GM21515 (cell line): Measurements from ENCODE around the gene ABHD3.
"Not testable (repeated sequence)": the region's sequence is repeated elsewhere in the genome, so short reads cannot be mapped to it uniquely, and the experiment has no call there.

ENCODE experiments used
- ATAC-seq: cut with Tn5 transposase; IDR thresholded peaks from one replicate; pipeline ENCODE4 v1.9.1; 2021; ENCODE audit not compliant: unreplicated experiment

The ABHD3 gene

DNA sequence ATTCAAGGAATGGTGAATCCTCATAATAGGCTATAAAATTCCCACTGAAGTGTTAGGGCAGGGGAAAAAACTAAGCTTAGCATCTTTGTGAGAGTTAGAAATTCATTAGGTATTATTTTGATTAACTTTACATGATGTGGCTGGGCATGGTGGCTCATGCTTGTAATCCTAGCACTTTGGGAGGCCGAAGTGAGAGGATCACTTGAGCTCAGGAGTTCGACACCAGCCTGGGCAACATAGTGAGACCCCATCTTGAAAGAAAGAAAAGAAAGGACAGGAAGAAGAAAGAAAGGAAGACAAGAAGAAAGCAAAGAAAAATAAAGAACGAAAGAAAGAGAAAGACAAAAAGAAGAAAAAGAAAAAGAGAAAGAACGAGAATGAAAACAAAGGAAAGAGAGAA, 52.5 kb downstream of the ABHD3 start:
- ATAC-seq = no peak

DNA sequence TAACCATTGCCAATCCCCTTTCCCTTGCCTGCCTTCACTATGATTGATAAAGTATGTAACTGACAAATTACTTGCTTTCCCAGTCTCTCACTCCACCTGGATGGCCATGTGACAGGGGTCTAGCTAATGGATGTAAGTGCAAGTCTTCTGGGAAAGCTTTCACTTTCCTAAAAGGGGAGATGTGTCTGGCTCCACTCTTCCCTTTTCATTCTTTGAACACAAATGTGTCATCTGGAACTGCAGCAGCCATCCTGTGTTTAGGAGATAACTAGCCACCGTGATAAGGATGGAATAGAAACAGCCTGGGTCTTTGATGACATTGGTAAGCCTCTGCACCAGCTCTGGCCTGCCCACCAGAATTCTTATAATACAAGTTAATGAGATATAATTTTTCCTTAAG, 54.3 kb downstream of the ABHD3 start:
- ATAC-seq = no peak

DNA sequence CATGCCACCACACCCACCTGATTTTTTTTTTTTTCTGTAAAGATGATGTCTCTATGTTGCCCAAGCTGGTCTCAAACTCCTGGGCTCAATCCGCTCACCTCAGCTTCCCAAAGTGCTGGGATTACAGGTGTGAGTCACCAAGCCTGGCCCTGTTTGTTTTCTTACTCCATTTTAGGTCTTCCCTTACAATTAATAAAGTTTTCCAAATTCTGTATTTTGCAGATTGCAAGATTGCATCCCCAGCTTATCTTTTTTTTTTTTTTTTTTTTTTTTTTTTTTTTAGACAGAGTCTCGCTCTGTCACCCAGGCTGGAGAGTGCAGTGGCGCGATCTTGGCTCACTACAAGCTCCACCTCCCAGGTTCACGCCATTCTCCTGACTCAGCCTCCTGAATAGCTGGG, 64.2 kb downstream of the ABHD3 start:
- ATAC-seq = not testable (repeated sequence)

DNA sequence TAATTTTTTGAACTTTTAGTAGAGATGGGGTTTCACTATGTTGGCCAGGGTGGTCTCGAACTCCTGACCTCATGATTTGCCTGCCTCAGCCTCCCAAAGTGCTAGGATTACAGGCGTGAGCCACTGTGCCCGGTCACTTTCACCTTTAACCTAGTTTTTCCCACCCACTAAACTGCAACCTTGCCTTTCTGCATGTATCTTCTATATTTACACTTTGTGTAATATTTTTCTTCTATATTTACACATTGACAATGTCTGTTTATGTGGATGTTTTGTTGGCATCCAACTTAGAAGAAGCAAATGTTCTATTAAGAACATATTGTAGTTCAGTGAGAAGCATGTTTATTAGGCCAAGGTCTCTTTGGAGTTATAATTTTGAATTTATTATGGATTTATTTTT, 65.8 kb downstream of the ABHD3 start:
- ATAC-seq = no peak

DNA sequence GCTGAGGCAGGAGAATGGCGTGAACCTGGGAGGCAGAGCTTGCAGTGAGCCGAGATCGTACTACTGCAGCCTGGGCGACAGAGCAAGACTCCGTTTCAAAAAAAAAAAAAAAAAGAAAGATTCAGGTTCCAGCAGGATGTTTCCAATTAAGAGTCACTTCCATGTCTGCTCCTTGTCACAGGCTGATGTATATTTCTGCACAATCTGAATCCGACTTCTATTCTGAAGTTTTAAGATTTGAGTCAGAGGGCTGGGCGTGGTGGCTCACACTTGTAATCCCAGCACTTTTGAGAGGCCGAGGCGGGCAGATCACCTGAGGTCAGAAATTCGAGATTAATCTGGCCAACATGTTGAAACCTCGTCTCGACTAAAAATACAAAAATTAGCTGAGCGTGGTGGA, 67.8 kb downstream of the ABHD3 start:
- ATAC-seq = no peak

DNA sequence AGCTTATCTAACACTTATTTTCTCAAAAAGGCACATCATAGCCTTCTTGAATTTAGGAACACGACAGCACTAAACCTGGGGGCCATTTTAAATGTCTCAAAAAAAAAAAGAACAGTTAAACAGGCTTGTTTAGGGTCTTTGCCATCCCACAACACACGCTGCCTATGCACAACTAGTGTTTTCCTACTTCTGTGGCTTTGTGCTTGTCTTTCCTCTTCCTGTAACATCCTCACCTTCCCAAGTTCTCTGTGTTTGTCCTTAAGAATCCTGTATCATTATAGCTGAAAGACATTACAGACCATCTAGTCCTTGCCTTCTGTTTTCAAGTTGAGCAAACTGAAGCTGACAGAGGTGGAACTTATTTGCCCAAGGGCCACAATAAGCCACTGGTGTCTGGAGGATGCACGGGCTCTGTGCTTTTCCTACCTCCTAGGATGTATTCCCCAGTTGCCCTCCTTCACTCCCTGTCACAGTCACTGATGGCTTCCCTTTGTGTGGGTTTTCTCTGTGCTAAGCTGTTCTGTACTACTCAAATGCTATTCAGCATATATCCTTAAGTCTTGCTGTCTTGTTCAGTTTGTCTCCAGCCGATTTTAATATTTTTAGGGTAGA, 69.9 kb downstream of the ABHD3 start:
- ATAC-seq = no peak

DNA sequence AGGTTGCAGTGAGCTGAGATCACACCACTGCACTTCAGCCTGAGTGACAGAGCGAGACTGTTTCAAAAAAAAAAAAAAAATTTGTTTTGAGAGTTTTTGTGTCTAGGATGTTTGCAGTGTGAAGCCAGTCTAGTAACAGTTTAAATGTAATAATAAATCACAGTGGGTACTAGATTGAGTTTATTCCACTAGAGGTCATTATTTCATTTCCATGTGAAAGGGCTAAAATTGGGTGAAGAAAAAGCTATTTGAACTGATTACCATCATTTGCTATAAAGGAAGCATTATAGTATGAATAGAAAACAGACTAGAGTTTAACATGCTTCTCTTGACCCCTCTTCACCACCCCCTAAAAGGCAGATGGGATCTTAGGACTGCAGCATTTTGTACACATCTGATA, 72.2 kb downstream of the ABHD3 start:
- no peak for ATAC-seq

DNA sequence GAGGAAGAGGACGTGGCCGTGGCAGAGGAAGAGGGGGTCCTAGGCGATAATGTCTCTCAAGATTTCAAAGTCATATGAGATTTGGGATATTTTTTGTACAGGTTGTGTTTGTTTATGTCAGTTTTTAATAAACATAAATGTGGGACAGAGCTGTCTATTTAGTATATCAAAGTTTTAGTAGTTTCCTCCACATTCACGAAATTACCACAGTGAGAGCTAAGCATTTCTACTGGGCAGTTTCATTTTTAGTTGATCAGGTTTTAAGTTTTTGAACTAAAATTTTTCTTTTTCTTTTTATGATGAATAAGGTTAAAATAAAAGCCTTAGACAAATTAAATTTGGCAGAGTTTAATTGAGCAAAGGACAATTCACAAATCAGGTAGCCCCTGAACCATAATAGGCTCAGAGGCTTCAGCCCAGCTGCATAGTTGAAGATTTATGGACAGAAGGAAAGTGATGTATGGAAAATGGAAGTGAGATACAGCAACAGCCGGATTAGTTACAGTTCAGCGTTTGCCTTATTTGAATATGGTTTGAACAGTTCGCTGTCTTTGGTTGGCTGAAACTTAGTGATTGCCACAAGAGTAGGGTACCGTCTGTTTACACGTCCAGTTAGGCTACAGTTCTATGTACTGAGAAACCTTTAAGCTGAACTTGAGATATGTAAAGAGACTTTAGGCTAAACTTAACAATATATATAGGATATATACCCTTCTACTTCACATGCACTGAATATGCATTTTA, 75.3 kb downstream of the ABHD3 start:
- ATAC-seq = peak; percentile 96

DNA sequence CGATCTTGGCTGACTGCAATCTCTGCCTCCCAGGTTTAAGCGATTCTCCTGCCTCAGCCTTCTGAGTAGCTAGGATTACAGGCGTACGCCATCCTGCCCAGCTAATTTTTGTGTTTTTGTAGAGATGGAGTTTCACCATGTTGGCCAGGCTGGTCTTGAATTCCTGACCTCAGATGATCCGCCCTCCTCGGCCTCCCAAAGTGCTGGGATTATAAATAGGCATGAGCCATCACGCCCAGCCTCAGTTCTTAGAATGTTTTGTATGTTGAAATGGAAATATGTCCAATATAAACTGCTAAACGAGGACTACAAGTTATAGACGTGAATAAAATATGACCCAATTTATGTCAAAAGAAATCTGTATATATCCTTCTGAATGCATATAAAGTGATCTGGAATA, 82.9 kb downstream of the ABHD3 start:
- not testable (repeated sequence) for ATAC-seq

DNA sequence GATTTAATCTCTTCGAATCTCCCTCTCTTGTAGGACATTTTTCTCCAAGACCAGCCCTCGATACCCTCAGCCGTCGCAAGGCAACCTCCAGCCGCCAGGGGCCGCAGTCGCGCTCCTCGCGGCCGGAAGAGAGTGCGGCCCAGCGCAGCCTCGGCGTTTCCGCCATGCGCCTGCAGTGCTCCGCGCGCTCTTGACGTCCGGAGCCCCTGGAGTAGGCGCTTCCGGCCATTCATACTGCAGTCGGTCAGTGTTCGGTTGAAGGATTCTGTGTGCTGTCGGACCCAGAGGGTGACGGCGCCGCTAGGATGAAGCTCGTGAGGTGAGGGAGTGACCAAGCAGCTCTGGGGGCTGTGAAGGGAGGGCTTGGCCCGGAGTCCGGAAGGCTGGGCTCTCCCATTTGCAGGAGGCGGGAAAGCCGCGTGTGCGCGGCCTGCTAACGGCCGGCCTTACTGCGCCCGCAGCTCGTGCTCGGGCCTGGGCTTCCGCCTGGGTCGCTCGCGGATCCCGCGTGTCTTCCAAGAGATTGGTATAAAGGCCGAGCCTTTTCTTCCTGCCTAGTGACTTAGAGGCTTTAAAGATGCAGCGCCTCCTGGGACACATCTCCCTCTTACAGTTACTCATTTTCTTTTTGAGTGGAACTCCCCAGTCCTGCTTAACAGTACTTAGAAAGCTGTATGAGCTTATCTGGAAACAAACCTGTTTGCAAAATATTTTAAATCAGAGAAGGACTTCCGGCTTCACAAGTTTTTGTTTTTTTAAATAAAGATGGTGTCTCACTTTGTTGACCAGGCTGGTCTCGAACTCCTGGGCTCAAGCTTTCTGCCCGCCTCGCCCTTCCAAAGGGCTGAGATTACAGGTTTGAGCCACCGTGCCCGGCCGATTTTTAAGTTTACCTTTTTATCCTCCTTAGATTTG, 92.2 kb downstream of the ABHD3 start, which contains the start of gene SNRPD1:
TSS of gene SNRPD1 (plus strand) at position 190 of the 915 bp plus-strand sequence. CDS start at position 306, 116 bp downstream.
- peak; percentile 98 for ATAC-seq

DNA sequence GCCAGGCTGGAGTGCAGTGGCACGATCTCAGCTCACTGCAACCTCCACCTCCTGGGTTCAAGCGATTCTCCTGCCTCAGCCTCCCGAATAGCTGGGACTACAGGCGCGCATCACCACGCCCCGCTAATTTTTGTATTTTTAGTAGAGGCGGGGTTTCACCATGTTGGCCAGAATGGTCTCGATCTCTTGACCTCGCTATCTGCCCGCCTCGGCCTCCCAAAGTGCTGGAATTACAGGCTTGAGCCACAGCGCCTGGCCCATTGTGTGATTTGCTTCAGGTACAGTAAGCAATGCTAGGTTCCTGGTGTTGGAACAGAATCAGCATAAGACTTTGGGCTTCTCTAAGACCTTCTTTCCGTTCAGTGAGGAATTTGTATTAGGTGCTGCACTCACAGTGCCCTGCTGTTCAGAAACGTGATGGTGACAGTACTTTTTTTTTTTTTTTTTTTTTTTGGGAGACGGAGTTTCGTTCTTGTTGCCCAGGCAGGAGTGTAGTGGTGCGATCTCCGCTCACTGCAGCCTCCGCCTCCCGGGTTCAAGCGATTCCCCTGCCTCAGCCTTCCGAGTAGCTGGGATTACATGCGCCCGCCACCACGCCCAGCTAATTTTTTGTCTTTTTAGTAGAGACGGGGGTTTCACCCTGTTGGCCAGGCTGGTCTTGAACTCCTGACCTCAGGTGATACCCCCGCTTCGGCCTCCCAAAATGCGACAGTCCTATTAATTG, 93.0 kb downstream of the ABHD3 start:
- ATAC-seq = not testable (repeated sequence)

DNA sequence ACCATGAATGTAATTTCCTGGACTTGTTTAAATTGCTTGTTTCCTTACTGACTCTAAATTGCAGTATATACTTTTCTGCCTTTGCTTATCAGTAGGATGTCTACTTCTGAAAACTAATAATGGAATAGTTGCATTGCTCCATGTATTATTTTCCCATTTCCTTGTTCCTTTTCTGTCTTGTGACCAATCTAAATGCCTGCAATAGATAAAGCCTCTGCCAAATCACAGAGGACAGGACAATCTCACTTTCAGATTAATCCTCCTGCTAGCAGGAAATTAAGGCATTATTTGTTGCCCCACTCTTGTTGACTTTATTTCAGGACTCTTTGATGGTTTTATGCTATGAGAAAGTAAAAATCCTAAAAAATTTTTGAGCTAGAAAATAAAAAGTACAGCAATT, 99.4 kb downstream of the ABHD3 start:
- ATAC-seq = no peak

DNA sequence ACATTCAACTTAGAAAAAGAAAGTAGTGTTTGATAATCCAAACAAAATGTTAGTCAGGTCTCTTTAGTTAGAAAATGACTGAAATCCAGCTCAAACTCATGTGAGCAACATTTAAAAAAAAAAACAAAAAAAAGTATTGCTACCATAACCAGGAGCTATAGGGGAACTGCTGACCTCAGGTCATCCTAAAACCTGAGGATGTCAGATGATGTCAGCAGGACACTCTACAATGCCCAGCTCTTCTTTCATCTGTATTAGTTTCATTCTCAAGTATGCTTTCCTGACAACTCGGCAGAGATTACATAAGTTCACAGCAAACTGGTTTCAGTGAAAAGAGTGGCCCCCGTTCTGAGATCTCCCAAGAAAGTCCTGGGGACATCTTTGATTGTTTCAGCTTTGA, 99.9 kb downstream of the ABHD3 start:
- ATAC-seq = no peak

DNA sequence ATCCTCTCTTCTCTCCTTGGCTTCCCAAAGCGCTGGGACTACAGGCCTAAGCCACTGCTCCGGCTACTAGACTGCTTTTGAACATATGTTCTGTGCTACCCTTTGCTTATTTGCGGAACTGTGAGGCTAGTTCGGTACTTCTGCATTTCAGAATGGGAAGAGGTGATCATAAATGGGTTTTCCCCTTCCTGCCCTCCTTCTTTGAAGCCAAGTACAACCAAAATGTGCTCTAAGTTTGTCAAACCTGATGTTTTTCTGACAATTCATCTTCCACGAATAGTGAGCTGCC, 102.3 kb downstream of the ABHD3 start:
- no peak for ATAC-seq
